H1 (cell line): Measurements from ENCODE around the gene COX17. TPM values are rescaled to one million over a fixed set of nuclear protein-coding genes. Genes with fewer than 3 reads are reported as not detected.

ENCODE experiments used
- CTCF ChIA-PET: fragments of 300-600 bp; sonication (Branson Sonifier 250); formaldehyde crosslinking; loops from one replicate; lab custom pipeline; 2021; ENCODE audit not compliant: partially characterized antibody; lab: Charles Lee
- POLR2A ChIA-PET: fragments of 300-600 bp; sonication (Branson Sonifier 250); formaldehyde crosslinking; loops from one replicate; lab custom pipeline; 2021; ENCODE audit warnings: inconsistent platforms; ENCODE audit not compliant: partially characterized antibody; lab: Charles Lee
- DNase-seq, 2 experiments: peaks; one replicate each; pipeline versions ENCODE4 v3.0.0 to v3.0.0-alpha.2; 2010 to 2022; ENCODE audit warnings: low spot score in 2 of 2, low read depth in 1 of 2, mixed read lengths in 1 of 2
- FAIRE-seq: peaks from 2 replicates; lab custom pipeline; 2011; peaks lifted over from hg19 to GRCh38; lab: Jason Lieb, UNC
- H2AFZ ChIP-seq: 2 replicates; pipeline ENCODE4 v1.8.1; 2012; ENCODE audit warnings: low read length, inconsistent platforms
- H2AK5ac ChIP-seq: 2 replicates; pipeline ENCODE4 v1.6.1; 2013; ENCODE audit warnings: low read depth, low read length
- H2BK120ac ChIP-seq: replicated peaks from 2 replicates; pipeline ENCODE3; 2013; ENCODE audit warnings: low read depth, low read length, inconsistent platforms
- H2BK12ac ChIP-seq: 2 replicates; pipeline ENCODE4 v1.6.1; 2013; ENCODE audit warnings: low read depth, low read length
- H2BK15ac ChIP-seq: 2 replicates; pipeline ENCODE4 v1.6.1; 2013; ENCODE audit warnings: low read length
- H2BK20ac ChIP-seq: 2 replicates; pipeline ENCODE4 v1.6.1; 2013; ENCODE audit warnings: low read length
- H2BK5ac ChIP-seq: 2 replicates; pipeline ENCODE4 v1.6.1; 2013; ENCODE audit warnings: low read depth, low read length
- H3K14ac ChIP-seq: 2 replicates; pipeline ENCODE4 v1.6.1; 2013; ENCODE audit warnings: inconsistent platforms; ENCODE audit not compliant: insufficient read length
- H3K18ac ChIP-seq: 2 replicates; pipeline ENCODE4 v1.6.1; 2013; ENCODE audit warnings: low read length; ENCODE audit errors: extremely low read depth
- H3K23ac ChIP-seq: 2 replicates; pipeline ENCODE4 v1.6.1; 2013; ENCODE audit warnings: inconsistent platforms; ENCODE audit not compliant: insufficient read length
- H3K23me2 ChIP-seq: 2 replicates; pipeline ENCODE4 v1.6.1; 2013; ENCODE audit warnings: low read depth, low read length
- H3K27ac ChIP-seq: 2 replicates; pipeline ENCODE4 v1.6.1; 2011; ENCODE audit warnings: low read depth, low read length, inconsistent platforms
- H3K27me3 ChIP-seq, 4 experiments: replicated peaks in 1 of 4; 1 replicate in 1 of 4; 2 replicates in 3 of 4; pipeline versions ENCODE4 v1.6.1 to v1.8.1; 2011 to 2013; ENCODE audit warnings: low read length in 3 of 4, mild to moderate bottlenecking in 3 of 4, inconsistent platforms in 2 of 4, mixed read lengths in 2 of 4, moderate library complexity in 1 of 4; ENCODE audit not compliant: control insufficient read depth in 3 of 4, insufficient read depth in 3 of 4; ENCODE audit errors: extremely low read depth in 1 of 4
- H3K36me3 ChIP-seq, 4 experiments: 2 replicates each; pipeline versions ENCODE4 v1.6.1 to v1.8.1; 2011 to 2013; ENCODE audit warnings: mild to moderate bottlenecking in 4 of 4, low read length in 3 of 4, moderate library complexity in 2 of 4, control low read depth in 1 of 4, inconsistent platforms in 1 of 4; ENCODE audit not compliant: insufficient read depth in 4 of 4, control insufficient read depth in 2 of 4
- H3K4ac ChIP-seq: replicated peaks from 2 replicates; pipeline ENCODE3; 2013; ENCODE audit warnings: low read length, low read depth, mixed read lengths, inconsistent platforms; ENCODE audit not compliant: insufficient read length
- H3K4me1 ChIP-seq, 4 experiments: replicated peaks in 1 of 4; 1 replicate in 1 of 4; 2 replicates in 3 of 4; pipeline versions ENCODE4 v1.6.1 to v1.8.1; 2011 to 2013; ENCODE audit warnings: low read length in 3 of 4, inconsistent platforms in 2 of 4, mixed read lengths in 1 of 4; ENCODE audit not compliant: insufficient read depth in 4 of 4, control insufficient read depth in 3 of 4
- H3K4me2 ChIP-seq, 2 experiments: 2 replicates each; pipeline versions ENCODE4 v1.6.1 to v1.8.1; 2011 to 2013; ENCODE audit warnings: low read depth in 2 of 2, low read length in 2 of 2, control low read depth in 1 of 2, inconsistent platforms in 1 of 2, mild to moderate bottlenecking in 1 of 2; ENCODE audit not compliant: insufficient read depth in 1 of 2
- H3K4me3 ChIP-seq, 4 experiments: fragments of 200-600, 300-600 bp in 1 of 4; sonication (generic), shearing (Covaris generic), sonication (Bioruptor Twin) in 1 of 4; 2 replicates each; pipeline versions ENCODE4 v1.5.1 to v1.8.1; 2011 to 2016; ENCODE audit warnings: low read length in 4 of 4, low read depth in 3 of 4, control low read depth in 2 of 4, inconsistent platforms in 2 of 4, mild to moderate bottlenecking in 2 of 4, mixed read lengths in 1 of 4, moderate library complexity in 1 of 4; ENCODE audit not compliant: insufficient read depth in 2 of 4; ENCODE audit errors: extremely low read depth in 1 of 4
- H3K56ac ChIP-seq: replicated peaks from 2 replicates; pipeline ENCODE3; 2013; ENCODE audit warnings: low read depth, mild to moderate bottlenecking, mixed read lengths, low read length, inconsistent platforms; ENCODE audit not compliant: insufficient read length
- H3K79me1 ChIP-seq: 2 replicates; pipeline ENCODE4 v1.6.1; 2013; ENCODE audit warnings: low read depth, low read length, control low read depth
- H3K79me2 ChIP-seq, 2 experiments: 2 replicates each; pipeline versions ENCODE4 v1.6.1 to v1.8.1; 2012 to 2013; ENCODE audit warnings: low read length in 2 of 2, mild to moderate bottlenecking in 2 of 2, inconsistent platforms in 1 of 2; ENCODE audit not compliant: insufficient read depth in 2 of 2, control insufficient read depth in 1 of 2
- H3K9ac ChIP-seq, 4 experiments: replicated peaks in 1 of 4; 1 replicate in 1 of 4; 2 replicates in 3 of 4; pipeline versions ENCODE4 v1.6.1 to v1.8.1; 2011 to 2013; ENCODE audit warnings: low read depth in 3 of 4, low read length in 3 of 4, control low read depth in 2 of 4, mild to moderate bottlenecking in 2 of 4, moderate library complexity in 2 of 4, inconsistent platforms in 1 of 4; ENCODE audit errors: extremely low read depth in 1 of 4
- H3K9me3 ChIP-seq, 2 experiments: 2 replicates each; pipeline versions ENCODE4 v1.6.1 to v1.8.1; 2012 to 2013; ENCODE audit warnings: mild to moderate bottlenecking in 2 of 2, moderate library complexity in 2 of 2, control low read depth in 1 of 2, inconsistent platforms in 1 of 2, low read depth in 1 of 2, low read length in 1 of 2, mixed read lengths in 1 of 2; ENCODE audit not compliant: insufficient read depth in 2 of 2
- H4K20me1 ChIP-seq, 2 experiments: replicated peaks in 1 of 2; 2 replicates each; pipeline versions ENCODE3 to v1.8.1; 2011 to 2013; ENCODE audit warnings: inconsistent platforms in 2 of 2, low read length in 2 of 2, mild to moderate bottlenecking in 1 of 2; ENCODE audit not compliant: insufficient read depth in 2 of 2, control insufficient read depth in 1 of 2
- H4K5ac ChIP-seq: 2 replicates; pipeline ENCODE4 v1.6.1; 2013; ENCODE audit warnings: low read length, low read depth, mixed read lengths, inconsistent platforms; ENCODE audit not compliant: insufficient read length
- H4K8ac ChIP-seq: 2 replicates; pipeline ENCODE4 v1.8.0; 2013; ENCODE audit warnings: mild to moderate bottlenecking, moderate library complexity, low read length, inconsistent platforms; ENCODE audit not compliant: insufficient read depth; ENCODE audit errors: extremely low read depth
- H4K91ac ChIP-seq: replicated peaks from 2 replicates; pipeline ENCODE3; 2013; ENCODE audit warnings: low read length, mixed read lengths, inconsistent platforms; ENCODE audit not compliant: insufficient read length
- CHD2 ChIP-seq: IDR thresholded peaks from 2 replicates; pipeline ENCODE4 v1.6.1; 2012; ENCODE audit warnings: low read length, improper control_type of control experiment
- HDAC6 ChIP-seq: IDR thresholded peaks from one replicate; pipeline ENCODE4 v1.7.1; 2012; ENCODE audit warnings: low read depth, mild to moderate bottlenecking, inconsistent platforms, low read length, moderate library complexity
- NRF1 ChIP-seq: IDR thresholded peaks from 2 replicates; pipeline ENCODE4 v1.6.1; 2011; ENCODE audit warnings: mild to moderate bottlenecking, low read depth, low read length, improper control_type of control experiment
- PHF8 ChIP-seq: fragments of 200-600 bp; sonication (generic); conservative IDR thresholded peaks from 2 replicates; pipeline ENCODE4 v1.7.1; 2012; ENCODE audit warnings: low read depth, mild to moderate bottlenecking, inconsistent platforms, low read length, moderate library complexity
- WGBS, 2 experiments: shearing (Covaris generic) in 1 of 2; methylation state at CpG; one replicate each; pipeline versions ENCODE4 v1.1.6 to v1.1.7; 2013 to 2015; ENCODE audit warnings: low lambda C conversion rate in 2 of 2, mixed read lengths in 2 of 2, inconsistent platforms in 1 of 2, low coverage in 1 of 2, missing lambda C conversion rate in 1 of 2; ENCODE audit not compliant: insufficient replicate concordance in 2 of 2, insufficient coverage in 1 of 2, insufficient read length in 1 of 2; ENCODE audit errors: extremely low coverage in 1 of 2, missing lambda C conversion rate in 1 of 2; 5-methylcytosine and 5-hydroxymethylcytosine counted together
- polyA plus RNA-seq, 7 experiments: library from polyadenylated mRNA; depleted of rRNA in 3 of 7; stranded (reverse) in 5 of 7; unstranded in 2 of 7; fragments of >200 nt in 5 of 7; fragments of 200-250 nt in 2 of 7; gene quantifications; 1 replicate in 5 of 7; 2 replicates in 1 of 7; 4 replicates in 1 of 7; pipeline versions ENCODE4 v1.2.1 to v1.2.3, GENCODE V29; 2011 to 2013; ENCODE audit warnings: missing spikeins in 2 of 7, mixed read lengths in 2 of 7
- total RNA-seq: library from RNA; stranded (reverse); fragmentation: NEBNext Ultra II Directional; extraction: Animal tissue kit (Norgen Biotek cat#: 25700); gene quantifications from 2 replicates; pipeline ENCODE4 v1.2.1, GENCODE V29; 2021

Gene COX17
- total and polyA plus RNA-seq, 2 of the 8 experiments (the other 6 are each of a cell fraction or from before 2014, with no cell fraction given) = 34.2 to 43.0 TPM

- CTCF ChIA-PET = interaction anchor here (0.9 to 1.5 kb wide), 2 partner anchors 16 kb away, joined by 3 to 7 read pairs; no protein-coding TSS in a partner anchor
- H3K18ac ChIP-seq = no peak overlapping the region
- TF ChIP-seq HDAC6 (no peak), PHF8 (no peak), NRF1 (no peak), CHD2 (no peak)
- no peak overlapping the region for H2BK12ac ChIP-seq
- no peak overlapping the region for H3K14ac ChIP-seq
- H2BK120ac ChIP-seq = no peak overlapping the region
- peaks cover 1% of the 10 kb centered on the region; the same call in 1 of the 2 replicates for H3K23me2 ChIP-seq
- no peak overlapping the region for H2BK20ac ChIP-seq
- no peaks in the 10 kb centered on the region for H3K4me1 ChIP-seq
- H3K23ac ChIP-seq = no peak overlapping the region
- H3K27me3 ChIP-seq = no peaks in the 10 kb centered on the region
- H4K5ac ChIP-seq = no peak overlapping the region
- no peak overlapping the region for H3K27ac ChIP-seq
- 88% methylated on average over 2 of the region's 2 CpGs; no CpG with 5 or more reads in 1 of the 2 experiments for WGBS, 2 experiments
- no peak overlapping the region for H2AK5ac ChIP-seq
- no peaks in the 10 kb centered on the region for H3K36me3 ChIP-seq
- no peak overlapping the region for H2BK15ac ChIP-seq
- H3K79me2 ChIP-seq = no peaks in the 10 kb centered on the region
- no peaks in the 10 kb centered on the region for H4K20me1 ChIP-seq
- H3K79me1 ChIP-seq = no peaks in the 10 kb centered on the region
- no peak overlapping the region for H4K8ac ChIP-seq
- no peak overlapping the region for H4K91ac ChIP-seq
- POLR2A ChIA-PET = interaction anchor here (1.7 kb wide), 1 partner anchor 21 kb away, joined by 6 read pairs; no protein-coding TSS in a partner anchor
- no peak for FAIRE-seq
- no peak overlapping the region for H3K9ac ChIP-seq
- no peak overlapping the region for H2BK5ac ChIP-seq
- H3K4ac ChIP-seq = no peak overlapping the region
- DNase-seq = no peak
- H3K9me3 ChIP-seq = no peaks in the 10 kb centered on the region
- no peak overlapping the region for H2AFZ ChIP-seq
- no peak overlapping the region for H3K4me3 ChIP-seq
- H3K4me2 ChIP-seq = no peak overlapping the region
- no peak overlapping the region for H3K56ac ChIP-seq
Measured at GRCh38 chr3:119726909-119727308, 49.7 kb upstream of the COX17 start.
